Stimulated activated CD4-positive, alpha-beta T cell treated with anti-CD3 and anti-CD28 coated beads, Interleukin-2, amount 100 ng/mL, for 24 hours (primary cell): Measurements from ENCODE around the gene NRROS.
A peak's percentile ranks its signal among the peaks of the same experiment; 100 is the strongest.
"Not testable (repeated sequence)": the region's sequence is repeated elsewhere in the genome, so short reads cannot be mapped to it uniquely, and the experiment has no call there.

ENCODE experiments used
- DNase-seq, 2 donors: peaks; one replicate each; pipeline ENCODE4 v3.0.0-alpha.2; 2020

NRROS gene

GRCh38 chr3:196625331-196625730 is 14.2 kb upstream of the NRROS start:
- no peak for DNase-seq

GRCh38 chr3:196627918-196628231 is 11.6 kb upstream of the NRROS start:
- DNase-seq, result no peak

GRCh38 chr3:196629228-196629627 is 10.3 kb upstream of the NRROS start:
- no peak for DNase-seq

- no peak for DNase-seq
These were observed 7.8 kb upstream of the NRROS start for GRCh38 chr3:196631682-196632045.

GRCh38 chr3:196632046-196632751 is 7.3 kb upstream of the NRROS start:
- DNase-seq, result peak; percentile 83 to 88

- DNase-seq, result no peak
These were observed 5.8 kb upstream of the NRROS start for GRCh38 chr3:196633555-196634151.

GRCh38 chr3:196634224-196634623 is 5.3 kb upstream of the NRROS start:
- DNase-seq, result no peak

GRCh38 chr3:196634829-196635228 is 4.7 kb upstream of the NRROS start:
- DNase-seq, result no peak

GRCh38 chr3:196636369-196637349 is 2.8 kb upstream of the NRROS start:
- DNase-seq, result no peak

GRCh38 chr3:196637941-196638340 is 1.6 kb upstream of the NRROS start:
- not testable (repeated sequence) for DNase-seq

- no peak for DNase-seq
These were observed 522 bp upstream of the NRROS start for GRCh38 chr3:196638861-196639482.

- DNase-seq, result peak in 1 of 2 donors; percentile 26
These were observed 964 bp downstream of the NRROS start for GRCh38 chr3:196640297-196641018.

- peak; percentile 61 to 66 for DNase-seq
These were observed 2.0 kb downstream of the NRROS start for GRCh38 chr3:196641333-196642054.

- no peak for DNase-seq
These were observed 2.9 kb downstream of the NRROS start for GRCh38 chr3:196642434-196642833.

GRCh38 chr3:196643201-196643749 is 3.8 kb downstream of the NRROS start:
- DNase-seq, result peak in 1 of 2 donors; percentile 33

GRCh38 chr3:196643761-196644160 is 4.3 kb downstream of the NRROS start:
- DNase-seq, result no peak

GRCh38 chr3:196645096-196645495 is 5.6 kb downstream of the NRROS start:
- no peak for DNase-seq

- DNase-seq, result no peak
These were observed 6.6 kb downstream of the NRROS start for GRCh38 chr3:196645897-196646665.

GRCh38 chr3:196646666-196647216 is 7.2 kb downstream of the NRROS start:
- no peak for DNase-seq

GRCh38 chr3:196650740-196651311 is 11.3 kb downstream of the NRROS start:
- DNase-seq, result no peak
